HG03175 (cell line): ENCODE data around the gene GDA.
"Not testable (repeated sequence)": the region's sequence is repeated elsewhere in the genome, so short reads cannot be mapped to it uniquely, and the experiment has no call there.

Experiments
- ATAC-seq: cut with Tn5 transposase; IDR thresholded peaks from one replicate; pipeline ENCODE4 v1.9.1; 2021; ENCODE audit warnings: mild to moderate bottlenecking, moderate library complexity; ENCODE audit not compliant: unreplicated experiment

GDA gene

GRCh38 chr9:72271613-72272478 is 122.6 kb downstream of the GDA start:
- ATAC-seq = peak; percentile 37

- no peak for ATAC-seq
These were observed 125.2 kb downstream of the GDA start for GRCh38 chr9:72274441-72274840.

- no peak for ATAC-seq
These were observed 125.7 kb downstream of the GDA start for GRCh38 chr9:72274916-72275315.

GRCh38 chr9:72276429-72276828 is 127.2 kb downstream of the GDA start:
- no peak for ATAC-seq

GRCh38 chr9:72278959-72279358 is 129.7 kb downstream of the GDA start:
- peak; percentile 81 for ATAC-seq

- peak; percentile 82 for ATAC-seq
These were observed 131.8 kb downstream of the GDA start for GRCh38 chr9:72280913-72281500.

GRCh38 chr9:72289401-72289800 is 140.2 kb downstream of the GDA start:
- no peak for ATAC-seq

GRCh38 chr9:72290311-72290710 is 141.1 kb downstream of the GDA start:
- no peak for ATAC-seq

GRCh38 chr9:72291576-72291975 is 142.3 kb downstream of the GDA start:
- not testable (repeated sequence) for ATAC-seq

GRCh38 chr9:72292256-72292682 is 143.0 kb downstream of the GDA start:
- ATAC-seq = peak; percentile 39

GRCh38 chr9:72292874-72293607 is 143.8 kb downstream of the GDA start:
- no peak for ATAC-seq

GRCh38 chr9:72294936-72295335 is 145.7 kb downstream of the GDA start:
- ATAC-seq = no peak

GRCh38 chr9:72297516-72297915 is 148.3 kb downstream of the GDA start:
- no peak for ATAC-seq

- no peak for ATAC-seq
These were observed 149.9 kb downstream of the GDA start for GRCh38 chr9:72299017-72299603.

GRCh38 chr9:72300873-72301272 is 151.6 kb downstream of the GDA start:
- ATAC-seq = no peak
